LHCN-M2 (cell line): Measurements from ENCODE around the gene DPT. TPM values are rescaled to one million over a fixed set of nuclear protein-coding genes. Genes with fewer than 3 reads are reported as not detected.

ENCODE experiments used
- DNase-seq: peaks from one replicate; pipeline ENCODE4 v3.0.0-alpha.2; 2012; ENCODE audit warnings: low read depth
- total RNA-seq: library from RNA; depleted of rRNA; stranded (reverse); fragments of >200 nt; gene quantifications from 2 replicates; pipeline ENCODE4 v1.2.3, GENCODE V29; 2014; rRNA removed

DPT gene
- total RNA-seq, 1 experiment from 2014 or later: not detected

DNA sequence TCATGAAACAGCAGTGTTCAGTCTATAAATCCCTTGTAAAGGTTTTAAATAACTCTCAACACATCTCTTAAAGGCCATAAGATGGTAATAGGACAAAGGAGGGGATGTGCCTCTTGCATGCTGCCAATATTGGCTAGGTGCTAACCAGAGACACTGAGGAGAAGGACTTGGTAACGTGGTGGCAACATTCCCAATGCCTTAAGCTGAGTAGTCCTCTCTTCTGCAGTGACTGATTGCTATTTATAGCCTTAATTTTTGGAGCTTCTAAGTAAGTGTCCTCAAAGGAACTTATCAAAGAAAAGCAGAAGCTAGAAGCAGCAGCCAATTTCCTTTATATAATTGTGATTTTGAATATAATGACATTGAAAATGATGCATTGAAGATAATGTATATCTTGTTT lies 63.0 kb downstream of the DPT start:
- DNase-seq: no peak

DNA sequence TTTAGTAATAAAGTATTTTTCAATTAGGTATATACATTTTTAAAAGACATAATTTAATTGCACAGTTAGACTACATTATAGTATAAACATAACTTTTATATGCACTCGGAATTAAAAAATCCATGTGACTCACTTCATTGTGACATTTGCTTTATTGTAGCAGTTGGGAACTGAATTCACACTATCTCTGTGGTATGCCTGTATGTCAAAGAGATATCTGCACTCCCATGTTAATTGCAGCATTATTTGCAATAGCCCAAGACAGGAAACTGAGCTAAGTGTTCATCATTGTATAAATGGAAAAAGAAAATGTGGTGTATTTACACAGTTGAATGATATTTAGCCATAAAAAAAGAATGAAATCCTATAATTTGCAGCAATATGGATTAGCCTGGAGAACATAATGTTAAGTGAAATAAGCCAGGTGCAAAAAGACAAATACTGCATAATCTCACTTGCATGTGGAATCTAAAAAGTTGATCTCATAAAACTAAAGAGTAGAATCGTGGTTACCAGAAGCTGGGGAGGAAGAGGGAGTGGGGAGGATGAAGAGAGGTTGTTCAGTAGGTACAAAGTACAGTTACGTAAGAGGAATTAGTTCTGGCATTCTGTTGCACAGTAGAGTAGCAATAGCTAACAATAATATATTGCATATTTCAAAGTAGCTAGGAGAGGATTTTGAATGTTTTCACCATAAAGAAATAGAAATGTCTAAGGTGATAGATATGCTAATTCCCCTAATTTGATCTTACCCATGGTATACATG lies 64.8 kb downstream of the DPT start:
- no peak for DNase-seq

DNA sequence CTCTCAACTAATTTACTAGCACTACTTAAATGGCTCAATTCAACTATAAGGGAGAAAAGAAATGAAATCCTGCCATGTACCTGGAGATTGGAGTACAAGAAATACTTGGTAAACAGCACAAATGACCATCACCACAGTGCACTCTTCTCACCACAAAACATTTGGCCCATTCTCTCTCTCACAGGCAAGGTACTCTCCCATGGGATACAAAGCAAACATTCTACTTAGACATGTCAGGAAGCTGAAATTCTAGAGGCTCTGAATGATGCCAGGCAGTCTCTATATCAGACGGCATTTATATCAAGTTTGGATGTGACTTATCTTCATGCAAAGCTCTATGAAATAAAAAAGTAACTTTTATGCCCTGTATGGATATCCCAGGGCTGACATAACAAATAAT lies 72.5 kb downstream of the DPT start:
- peak; percentile 9 for DNase-seq

DNA sequence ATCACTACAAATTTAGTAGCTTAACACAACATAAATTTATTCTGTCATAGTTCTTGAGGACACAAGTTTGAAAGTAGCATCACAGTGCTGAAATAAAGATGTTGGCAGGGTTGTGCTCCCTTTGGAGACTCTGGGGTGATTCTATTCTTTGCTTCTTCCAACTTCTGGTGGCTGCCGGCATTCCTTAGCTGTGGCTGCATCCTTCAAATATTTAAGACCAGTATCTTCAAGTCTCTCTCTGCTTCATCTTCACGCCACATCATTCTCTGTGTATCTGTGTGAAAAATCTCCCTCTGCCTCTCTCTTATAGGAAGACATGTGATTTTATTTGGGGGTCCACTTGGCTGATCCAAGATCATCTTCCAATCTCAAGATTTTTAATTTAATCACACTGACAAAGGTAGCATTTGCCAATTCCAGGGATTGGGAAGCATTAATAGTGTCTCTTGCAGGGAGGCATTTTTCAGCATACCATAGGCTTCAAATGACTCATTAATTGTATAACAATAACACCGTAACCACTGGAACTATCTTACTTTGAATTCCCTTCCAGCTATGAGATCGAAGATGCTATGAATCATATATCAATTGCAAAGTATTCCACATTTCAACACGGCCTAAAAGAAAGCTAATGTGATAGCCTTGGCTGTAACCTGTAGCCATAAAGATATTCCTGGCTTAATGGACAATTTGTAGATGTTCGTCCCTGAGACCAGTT lies 74.6 kb downstream of the DPT start:
- DNase-seq: no peak

DNA sequence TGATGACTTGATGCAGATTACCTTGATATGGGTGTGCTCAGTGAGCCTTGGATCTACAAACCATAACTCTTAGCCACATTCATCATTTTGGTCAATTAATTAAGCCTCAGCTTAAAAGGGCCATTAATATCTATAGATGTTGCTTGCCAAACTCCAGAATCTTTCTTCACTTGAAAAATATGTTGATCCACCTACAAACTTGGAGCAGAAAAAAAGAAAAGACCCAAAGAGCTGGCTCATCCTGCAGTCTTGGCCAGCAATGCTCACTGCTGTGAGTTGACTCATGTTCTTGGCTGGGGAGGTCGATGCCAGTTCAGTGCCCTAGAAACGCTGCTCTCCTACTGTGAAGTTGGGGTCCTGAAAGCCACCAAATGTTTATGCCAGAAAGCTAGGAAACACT lies 75.4 kb downstream of the DPT start:
- no peak for DNase-seq

DNA sequence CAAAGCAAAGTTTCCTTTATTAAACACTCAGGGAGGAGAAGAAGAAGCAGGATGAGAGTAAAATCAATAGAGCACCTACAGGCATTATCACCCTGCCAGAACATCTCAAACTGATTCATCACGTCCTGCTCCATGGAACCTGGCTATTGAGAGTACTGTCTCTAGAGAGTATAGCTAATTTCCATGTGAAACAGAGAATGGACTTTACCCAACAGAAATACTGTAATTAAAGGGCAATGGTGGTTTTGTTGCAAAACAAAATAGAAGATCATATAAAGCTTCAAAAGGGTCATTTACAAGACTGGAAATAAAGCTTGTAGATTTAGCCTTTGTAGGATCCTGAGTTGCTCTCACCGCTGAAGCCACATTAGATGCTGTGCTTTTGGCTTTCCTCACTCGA lies 83.3 kb downstream of the DPT start:
- DNase-seq: no peak

Other genes with a start within 250 kb of the DPT start
- gene XCL2, start 185.2 kb downstream of the DPT start, total RNA-seq: not detected in 2 replicates
- not detected in 2 replicates for gene XCL1, start 152.6 kb downstream of the DPT start, total RNA-seq